Right ventricle myocardium inferior (tissue), 1 donor: Measurements from ENCODE around the gene PCYT2. TPM values are rescaled to one million over a fixed set of nuclear protein-coding genes. Genes with fewer than 3 reads are reported as not detected.

Experiments used
- ATAC-seq: fragments of 200-7000 bp; cut with Tn5 transposase; one replicate; pipeline ENCODE4 v1.9.1; 2020; ENCODE audit warnings: mild to moderate bottlenecking, moderate library complexity
- DNase-seq: peaks from one replicate; pipeline ENCODE4 v3.0.0; 2021; ENCODE audit errors: missing footprints
- intact Hi-C: fragments of 100-400 bp; cut with DNase I; formaldehyde crosslinking; loops from one replicate; pipeline ENCODE4 v1.11.0; 2022
- total RNA-seq: library from RNA; stranded (reverse); fragmentation: NEBNext Ultra II Directional; extraction: Animal tissue kit (Norgen Biotek cat#: 25700); gene quantifications from one replicate; pipeline ENCODE4 v1.2.1, GENCODE V29; 2021
- donor health status: DM: no; HTN: yes; CAD: no; lungs with severe emphysema.

The PCYT2 gene
- total RNA-seq, 1 donor from 2014 or later = 31.0 TPM

GRCh38 chr17:81905993-81906392 lies 5.2 kb downstream of the PCYT2 start:
- no peak for DNase-seq
- intact Hi-C loops = no loop called here
- no peak for ATAC-seq

DNA sequence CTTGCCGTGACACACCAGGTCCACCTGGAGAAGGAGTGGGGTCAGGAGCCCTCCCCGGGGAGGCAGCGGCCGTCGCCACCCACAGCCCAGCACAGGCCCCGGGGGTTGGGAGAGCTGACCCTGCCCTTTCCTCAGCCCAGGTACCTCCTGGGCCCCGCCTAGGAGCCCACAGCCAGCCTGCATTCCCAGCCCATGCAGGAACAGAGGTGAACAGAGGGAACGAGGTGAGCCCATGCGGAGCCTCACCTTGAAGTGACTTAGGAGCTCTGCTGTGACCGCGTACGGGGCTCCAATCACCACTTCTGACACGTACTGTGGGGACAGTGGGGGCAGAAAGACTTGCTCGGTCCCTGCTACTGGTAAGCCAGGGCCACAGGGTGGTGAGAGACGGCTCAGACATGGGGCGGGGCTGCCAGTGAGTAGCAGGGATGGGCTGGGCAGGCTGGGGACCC lies 5.7 kb downstream of the PCYT2 start:
- intact Hi-C loops = no loop called here
- ATAC-seq = no peak
- DNase-seq = no peak

GRCh38 chr17:81904600-81905423 lies 6.4 kb downstream of the PCYT2 start:
- DNase-seq = peak; percentile 66
- no peak for ATAC-seq
- intact Hi-C loops = no loop called here

DNA sequence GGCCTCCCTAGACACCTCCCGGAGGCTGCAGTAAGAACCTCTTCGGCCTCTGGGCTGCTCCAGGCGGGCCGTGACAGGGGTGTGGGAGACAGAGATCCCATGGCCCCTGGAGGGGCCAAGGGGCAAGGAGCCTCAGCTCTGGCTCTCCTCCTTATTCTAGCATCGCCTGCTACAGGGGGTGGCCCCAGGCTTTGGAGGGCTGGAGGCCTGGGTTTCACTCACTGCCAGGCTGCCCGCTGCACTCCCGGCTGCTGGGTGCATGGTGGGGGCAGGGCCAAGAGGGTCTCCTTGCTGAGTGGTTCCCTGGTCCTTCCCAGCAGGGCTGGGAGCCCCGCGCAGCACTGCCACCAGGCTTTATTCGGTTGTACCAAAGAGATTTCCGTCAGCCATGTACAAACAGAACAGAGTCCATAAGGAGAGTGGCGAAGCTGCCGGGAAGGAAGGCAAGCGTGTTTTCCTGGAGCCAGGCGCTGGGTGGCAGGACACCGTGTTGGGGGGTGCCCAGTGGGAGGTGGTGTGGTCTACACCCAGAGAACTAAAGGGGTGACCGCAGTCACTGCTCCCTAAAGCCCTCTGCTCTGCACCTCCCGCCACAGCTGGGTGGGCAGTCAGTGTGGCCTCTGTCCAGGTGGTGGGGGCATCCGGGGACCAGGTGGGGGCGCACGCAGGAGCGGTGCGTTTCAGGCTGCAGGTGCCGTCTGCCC lies 7.2 kb downstream of the PCYT2 start:
- ATAC-seq (no peak), DNase-seq (no peak)
- intact Hi-C loops = no loop called here

GRCh38 chr17:81903415-81903831 lies 7.8 kb downstream of the PCYT2 start:
- DNase-seq (no peak), ATAC-seq (peak; percentile 2)
- intact Hi-C loops = no loop called here

DNA sequence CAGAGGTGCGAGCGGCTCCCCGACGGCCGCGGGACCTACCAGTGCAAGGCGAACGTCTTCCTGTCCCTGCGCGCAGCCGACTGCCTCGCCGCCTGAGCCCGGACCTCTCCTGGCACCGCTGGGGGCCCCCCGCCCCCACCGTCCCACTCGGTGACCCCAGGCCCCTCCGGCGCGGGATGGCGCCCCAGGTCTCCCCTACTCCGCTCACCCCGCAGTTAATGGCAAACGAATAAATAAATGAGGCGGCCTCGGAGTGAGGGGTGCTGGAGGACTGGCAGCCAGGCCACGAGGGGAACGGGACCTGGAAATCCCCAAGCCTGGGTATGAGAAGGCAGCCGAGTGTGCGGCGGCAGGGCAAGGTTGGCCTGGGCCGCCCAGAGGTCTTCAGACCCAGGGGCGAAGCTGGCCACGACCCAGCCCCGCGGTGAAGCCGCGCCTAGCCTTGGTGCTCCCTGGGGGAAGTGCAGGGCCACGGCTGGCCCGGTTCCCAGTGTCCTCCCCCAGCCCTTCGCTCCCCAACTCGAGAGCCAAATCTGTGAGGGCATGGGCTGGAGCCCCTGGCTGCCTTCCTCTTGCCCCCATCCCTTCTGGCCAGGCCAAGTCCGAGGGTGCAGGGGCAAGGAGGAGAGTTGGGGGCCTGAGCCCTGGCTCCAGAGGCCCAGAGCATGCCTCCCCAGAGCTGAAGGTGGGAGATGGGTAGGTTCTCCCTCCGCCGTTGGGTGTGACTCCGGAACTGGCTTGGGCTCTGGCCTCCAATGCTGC lies 8.4 kb downstream of the PCYT2 start:
- ATAC-seq = peak; percentile 13
- no peak for DNase-seq
- intact Hi-C loops = no loop called here

GRCh38 chr17:81902023-81902652 lies 9.1 kb downstream of the PCYT2 start, which contains the start of gene NPB:
Gene NPB (plus strand): TSS chr17:81902238. CDS start chr17:81902278, 40 bp downstream.
- ATAC-seq (peak; percentile 49), DNase-seq (no peak)
- intact Hi-C loops = no loop called here

- ATAC-seq (no peak), DNase-seq (no peak)
- intact Hi-C loops = no loop called here
Measured at GRCh38 chr17:81901167-81902022, 9.8 kb downstream of the PCYT2 start.

GRCh38 chr17:81900181-81900820 lies 10.9 kb downstream of the PCYT2 start:
- intact Hi-C loops = no loop called here
- ATAC-seq (no peak), DNase-seq (no peak)

DNA sequence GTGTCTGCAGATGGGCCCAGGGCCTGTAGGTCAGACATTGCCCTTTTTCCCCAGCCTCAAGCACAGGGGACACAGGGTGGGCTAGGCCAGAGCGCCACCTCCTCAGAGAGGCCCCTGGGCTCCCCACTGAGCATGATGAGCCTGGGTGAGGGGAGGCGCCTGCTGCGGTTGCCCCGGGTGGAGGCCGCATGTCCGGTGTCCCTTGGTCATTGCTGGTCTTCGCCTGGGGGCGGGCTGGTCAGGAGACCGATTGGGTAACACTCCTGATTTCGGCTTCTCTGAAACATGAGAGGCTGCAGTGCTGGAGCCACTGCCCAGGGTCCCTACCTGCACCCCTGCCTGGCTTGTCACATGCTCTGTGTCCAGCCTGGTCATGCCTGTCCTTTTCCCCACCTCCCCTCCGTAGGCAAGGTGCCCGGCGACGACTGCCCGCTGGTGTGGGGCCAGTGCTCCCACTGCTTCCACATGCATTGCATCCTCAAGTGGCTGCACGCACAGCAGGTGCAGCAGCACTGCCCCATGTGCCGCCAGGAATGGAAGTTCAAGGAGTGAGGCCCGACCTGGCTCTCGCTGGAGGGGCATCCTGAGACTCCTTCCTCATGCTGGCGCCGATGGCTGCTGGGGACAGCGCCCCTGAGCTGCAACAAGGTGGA lies 11.6 kb downstream of the PCYT2 start:
- DNase-seq (no peak), ATAC-seq (no peak)
- intact Hi-C loops = no loop called here

- DNase-seq = no peak
- intact Hi-C loops = no loop called here
- ATAC-seq = no peak
Measured at GRCh38 chr17:81898885-81899284, 12.3 kb downstream of the PCYT2 start.

GRCh38 chr17:81898029-81898866 lies 13.0 kb downstream of the PCYT2 start:
- DNase-seq = no peak
- intact Hi-C loops = no loop called here

DNA sequence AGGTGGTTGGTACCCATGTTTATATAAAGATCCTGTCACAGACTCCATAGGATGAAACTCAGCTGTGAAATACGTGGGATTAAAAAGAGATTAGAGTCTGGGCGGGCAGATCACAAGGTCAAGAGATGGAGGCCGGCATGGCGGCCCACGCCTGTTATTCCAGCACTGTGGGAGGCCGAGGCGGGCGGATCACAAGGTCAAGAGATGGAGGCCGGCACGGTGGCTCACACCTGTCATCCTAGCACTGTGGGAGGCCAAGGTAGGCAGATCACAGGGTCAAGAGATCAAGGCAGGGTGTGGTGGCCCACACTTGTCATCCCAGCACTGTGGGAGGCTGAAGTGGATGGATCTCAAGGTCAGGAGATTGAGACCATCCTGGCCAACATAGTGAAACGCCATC lies 15.8 kb downstream of the PCYT2 start:
- intact Hi-C loops = no loop called here
- DNase-seq = no peak

More at GRCh38 chr17:81898029-81898866, 13.0 kb downstream of the PCYT2 start:
- ATAC-seq = no peak

GRCh38 chr17:81891303-81891552 lies 20.0 kb downstream of the PCYT2 start:
- ATAC-seq (no peak), DNase-seq (no peak)
- intact Hi-C loops = no loop called here

More for the DNA sequence above, 15.8 kb downstream of the PCYT2 start:
- no peak for ATAC-seq

- intact Hi-C loops = no loop called here
- DNase-seq = no peak
- no peak for ATAC-seq
Measured at GRCh38 chr17:81890447-81891302, 20.5 kb downstream of the PCYT2 start.

DNA sequence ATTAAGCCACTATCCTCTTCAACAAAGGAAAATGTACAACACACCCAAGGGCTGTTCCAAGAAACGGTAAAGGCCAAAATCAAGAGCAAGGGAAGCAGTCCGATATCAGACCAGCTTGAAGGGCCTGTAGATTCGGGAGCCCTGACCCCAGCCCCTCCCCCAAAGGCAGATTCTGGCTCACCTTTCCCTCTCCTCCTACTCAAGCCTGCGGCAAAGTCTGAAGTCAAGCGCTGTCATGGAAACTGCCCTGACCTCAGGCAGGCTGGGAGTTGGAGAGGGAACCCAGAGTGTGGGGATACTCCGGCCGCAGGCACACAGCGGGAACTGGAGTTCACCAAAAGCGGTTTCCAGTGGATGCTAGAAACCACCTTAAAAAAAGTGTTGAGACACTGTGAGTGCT lies 21.6 kb downstream of the PCYT2 start:
- intact Hi-C loops = no loop called here
- no peak for DNase-seq
- ATAC-seq = no peak
